Measurements from ENCODE around the gene MPP1.

MPP1 gene

GRCh38 chrX:154833746-154834274 lies 28.5 kb upstream of the MPP1 start:
- TF ChIP-seq NFIC (IDR thresholded peaks at IDR 0.05) (no peak), USF1 (IDR thresholded peaks at IDR 0.05) (no peak)

GRCh38 chrX:154829926-154830442 lies 24.7 kb upstream of the MPP1 start:
- TF ChIP-seq CEBPB (IDR thresholded peaks at IDR 0.05) = no peak
- TF ChIP-seq FOXM1 (IDR thresholded peaks at IDR 0.05; ENCODE audit: borderline replicate concordance, low read depth) = no peak
- no peak for TF ChIP-seq ZBTB7A (IDR thresholded peaks at IDR 0.05; ENCODE audit: low read depth)
- no peak for TF ChIP-seq TAF1 (IDR thresholded peaks at IDR 0.05; ENCODE audit: low read depth)
- TF ChIP-seq REST (IDR thresholded peaks at IDR 0.05; ENCODE audit: low read depth) = no peak

- TF ChIP-seq CEBPB (IDR thresholded peaks at IDR 0.05) = no peak
- TF ChIP-seq TCF12 (IDR thresholded peaks at IDR 0.05; ENCODE audit: low read depth) = no peak
Observed at GRCh38 chrX:154829134-154829533, 23.8 kb upstream of the MPP1 start.

GRCh38 chrX:154828016-154828408 lies 22.7 kb upstream of the MPP1 start:
- TF ChIP-seq USF1 (IDR thresholded peaks at IDR 0.05) = no peak
- TF ChIP-seq CEBPB (IDR thresholded peaks at IDR 0.05) = no peak
- TF ChIP-seq TCF12 (IDR thresholded peaks at IDR 0.05; ENCODE audit: low read depth) = no peak

GRCh38 chrX:154827194-154828015 lies 22.1 kb upstream of the MPP1 start:
- TF ChIP-seq TCF12 (IDR thresholded peaks at IDR 0.05; ENCODE audit: low read depth) (no peak), MAX (IDR thresholded peaks at IDR 0.05) (no peak), TEAD4 (IDR thresholded peaks at IDR 0.05) (no peak), CREB1 (IDR thresholded peaks at IDR 0.05; ENCODE audit: low read depth) (no peak), TAF1 (IDR thresholded peaks at IDR 0.05; ENCODE audit: low read depth) (no peak), YY1 (IDR thresholded peaks at IDR 0.05; ENCODE audit: low read depth) (no peak), RAD21 (IDR thresholded peaks at IDR 0.05; ENCODE audit: low read depth) (no peak)

GRCh38 chrX:154824638-154825037 lies 19.4 kb upstream of the MPP1 start:
- TF ChIP-seq YY1 (IDR thresholded peaks at IDR 0.05; ENCODE audit: low read depth) = no peak
- no peak for TF ChIP-seq TEAD4 (IDR thresholded peaks at IDR 0.05)
- no peak for TF ChIP-seq FOXM1 (IDR thresholded peaks at IDR 0.05; ENCODE audit: borderline replicate concordance, low read depth)
- no peak for TF ChIP-seq RAD21 (IDR thresholded peaks at IDR 0.05; ENCODE audit: low read depth)
- no peak for TF ChIP-seq CEBPB (IDR thresholded peaks at IDR 0.05)
- TF ChIP-seq EGR1 (IDR thresholded peaks at IDR 0.05) = no peak

GRCh38 chrX:154822029-154822428 lies 16.7 kb upstream of the MPP1 start:
- TF ChIP-seq YY1 (IDR thresholded peaks at IDR 0.05; ENCODE audit: low read depth) = no peak
- TF ChIP-seq CEBPB (IDR thresholded peaks at IDR 0.05) = no peak
- TF ChIP-seq TCF12 (IDR thresholded peaks at IDR 0.05; ENCODE audit: low read depth) = no peak
- no peak for TF ChIP-seq CREB1 (IDR thresholded peaks at IDR 0.05; ENCODE audit: low read depth)
- no peak for TF ChIP-seq USF1 (IDR thresholded peaks at IDR 0.05)
- TF ChIP-seq FOXM1 (IDR thresholded peaks at IDR 0.05; ENCODE audit: borderline replicate concordance, low read depth) = no peak
- TF ChIP-seq TEAD4 (IDR thresholded peaks at IDR 0.05) = no peak

GRCh38 chrX:154821523-154821922 lies 16.2 kb upstream of the MPP1 start:
- no peak for TF ChIP-seq EGR1 (IDR thresholded peaks at IDR 0.05)

- TF ChIP-seq TEAD4 (IDR thresholded peaks at IDR 0.05) = no peak
Observed at GRCh38 chrX:154819771-154820341, 14.6 kb upstream of the MPP1 start.
